Fibroblast of pulmonary artery (primary cell): Measurements from ENCODE around the gene COMMD1.
A peak's percentile ranks its signal among the peaks of the same experiment; 100 is the strongest.
"Not testable (repeated sequence)": the region's sequence is repeated elsewhere in the genome, so short reads cannot be mapped to it uniquely, and the experiment has no call there.

ENCODE experiments used
- DNase-seq: peaks from one replicate; pipeline ENCODE4 v3.0.0-alpha.2; 2010; ENCODE audit warnings: low read depth
- H3K4me3 ChIP-seq: replicated peaks from 2 replicates; pipeline ENCODE4 v1.5.1; 2011; ENCODE audit warnings: low read depth, mild to moderate bottlenecking, control low read depth, low read length, moderate library complexity
- CTCF ChIP-seq: IDR thresholded peaks from 2 replicates; pipeline ENCODE4 v1.5.1; 2011; ENCODE audit warnings: mild to moderate bottlenecking, control low read depth, low read length, inconsistent platforms; ENCODE audit errors: missing control alignments

Gene COMMD1

GRCh38 chr2:61905372-61906185 lies at the start of gene COMMD1:
Gene COMMD1, plus strand, starts transcription at chr2:61905674. Its CDS starts 5 bp downstream, at chr2:61905679.
- DNase-seq, result peak; percentile 74
- no peak for TF ChIP-seq CTCF

GRCh38 chr2:61857224-61857623 lies 48.2 kb upstream of the COMMD1 start:
- no peak overlapping the region for H3K4me3 ChIP-seq
- no peak for DNase-seq
- no peak for TF ChIP-seq CTCF

More at GRCh38 chr2:61905372-61906185, at the start of gene COMMD1:
- peak within 1 kb of the TSS; percentile 97 for H3K4me3 ChIP-seq

GRCh38 chr2:61862085-61862484 lies 43.4 kb upstream of the COMMD1 start:
- no peak for DNase-seq
- no peak overlapping the region for H3K4me3 ChIP-seq
- no peak for TF ChIP-seq CTCF

GRCh38 chr2:61866482-61867089 lies 38.9 kb upstream of the COMMD1 start:
- not testable (repeated sequence) for H3K4me3 ChIP-seq, DNase-seq

GRCh38 chr2:61876400-61876799 lies 29.1 kb upstream of the COMMD1 start:
- DNase-seq, result no peak
- no peak for TF ChIP-seq CTCF
- H3K4me3 ChIP-seq, result no peak overlapping the region

GRCh38 chr2:61877571-61878245 lies 27.8 kb upstream of the COMMD1 start:
- no peak for DNase-seq
- TF ChIP-seq CTCF, result no peak
- H3K4me3 ChIP-seq, result no peak overlapping the region

- no peak overlapping the region for H3K4me3 ChIP-seq
- no peak for TF ChIP-seq CTCF
- no peak for DNase-seq
These were observed 26.7 kb upstream of the COMMD1 start for GRCh38 chr2:61878761-61879160.

GRCh38 chr2:61879351-61879750 lies 26.1 kb upstream of the COMMD1 start:
- not testable (repeated sequence) for DNase-seq, H3K4me3 ChIP-seq
